G401.6 (cell line): ENCODE measurements around the gene MINDY3.

ENCODE experiments used
- FAIRE-seq: peaks from 2 replicates; lab custom pipeline; 2012; peaks lifted over from hg19 to GRCh38; lab: Jason Lieb, UNC

MINDY3 gene

DNA sequence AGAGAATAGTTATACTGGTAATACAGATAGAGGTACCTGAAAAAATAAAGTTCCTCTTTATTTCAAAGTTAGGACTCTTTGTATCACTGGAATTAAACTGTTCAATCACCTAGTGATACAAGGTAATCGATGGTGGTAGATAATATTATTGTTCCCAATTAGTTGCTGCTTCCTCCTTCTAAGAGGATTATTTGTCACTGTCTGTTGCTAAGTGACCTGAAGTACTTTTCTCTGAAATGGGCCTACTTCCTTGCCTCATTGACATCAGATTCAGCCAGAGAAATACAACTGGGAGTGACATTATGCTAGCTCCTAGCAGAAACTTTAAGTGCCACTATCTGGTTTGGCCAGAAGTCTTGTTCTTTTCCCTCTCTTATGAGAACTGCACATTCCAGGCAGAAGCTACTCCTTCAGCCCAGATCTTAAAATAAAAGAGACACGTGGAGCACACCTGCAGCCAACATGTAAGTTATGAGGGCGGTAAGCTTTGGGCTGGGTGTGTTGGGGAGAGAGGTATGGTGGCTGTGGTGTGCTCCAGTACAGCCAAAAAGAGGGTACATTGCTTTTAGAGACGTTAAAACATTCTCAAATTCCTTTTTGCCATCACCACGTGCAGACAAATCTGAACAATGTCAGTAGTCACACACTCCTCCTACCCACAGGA, 54.8 kb downstream of the MINDY3 start:
- no peak for FAIRE-seq

DNA sequence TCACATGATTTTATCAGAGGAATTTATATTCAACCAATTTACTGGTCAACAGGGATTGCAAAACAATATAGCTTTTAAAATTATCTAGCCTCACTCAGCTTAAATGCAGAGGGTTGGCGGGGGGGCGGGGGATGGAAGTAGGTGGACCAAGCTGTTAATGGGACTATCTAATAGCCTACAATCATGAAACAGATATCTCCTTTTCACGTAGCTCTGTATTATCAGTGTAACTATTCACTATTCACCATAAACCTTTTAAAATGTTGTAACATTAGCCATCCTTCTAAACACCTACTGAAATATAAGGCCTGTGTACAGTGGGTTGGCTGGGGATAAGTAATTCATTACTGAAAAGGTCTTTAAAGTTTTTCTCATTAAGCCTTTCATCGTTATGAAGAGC, 56.2 kb downstream of the MINDY3 start:
- no peak for FAIRE-seq

DNA sequence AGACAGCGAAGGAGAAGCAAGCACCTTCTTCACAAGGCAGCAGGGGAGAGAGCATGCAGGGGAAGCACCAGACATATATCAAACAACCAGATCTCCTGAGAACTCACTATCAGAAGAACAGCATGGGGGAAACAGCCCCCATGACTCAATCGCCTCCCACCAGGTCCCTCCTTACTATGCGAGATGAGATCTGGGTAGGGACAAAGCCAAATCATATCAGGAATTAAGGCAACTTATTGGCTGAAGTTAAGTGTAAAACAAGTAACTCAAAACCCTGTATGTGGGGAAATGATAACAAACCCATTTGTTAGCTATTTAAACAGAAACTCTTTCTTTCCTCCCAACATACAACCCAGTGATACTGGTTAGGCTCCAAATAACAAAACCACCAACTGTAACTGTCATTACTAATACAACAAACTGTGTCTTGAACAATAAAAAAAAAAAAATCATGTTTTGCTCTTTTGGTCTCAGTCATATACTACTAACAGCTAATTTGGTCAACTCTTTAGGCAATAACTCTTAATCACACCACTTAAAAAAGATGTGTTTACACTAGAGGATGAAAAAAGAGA, 57.8 kb downstream of the MINDY3 start:
- no peak for FAIRE-seq

DNA sequence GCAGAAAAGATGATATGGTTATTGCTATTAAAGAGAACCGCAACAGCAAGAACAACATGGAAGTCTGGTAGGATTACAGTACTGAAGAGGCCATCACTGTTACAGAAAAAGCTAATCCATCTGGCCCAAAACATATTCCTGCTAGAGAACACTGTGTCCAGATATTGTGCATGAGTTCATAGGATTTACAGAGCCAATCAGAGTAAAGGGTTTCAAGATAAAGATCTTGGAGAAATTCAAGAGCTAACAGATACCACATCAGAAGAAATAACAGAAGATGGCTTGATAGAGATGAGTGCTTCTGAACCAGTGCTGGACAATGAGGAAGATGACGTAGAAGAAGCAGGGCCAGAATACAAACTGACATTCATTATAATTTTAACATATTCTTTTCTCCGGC, 58.7 kb downstream of the MINDY3 start:
- no peak for FAIRE-seq

DNA sequence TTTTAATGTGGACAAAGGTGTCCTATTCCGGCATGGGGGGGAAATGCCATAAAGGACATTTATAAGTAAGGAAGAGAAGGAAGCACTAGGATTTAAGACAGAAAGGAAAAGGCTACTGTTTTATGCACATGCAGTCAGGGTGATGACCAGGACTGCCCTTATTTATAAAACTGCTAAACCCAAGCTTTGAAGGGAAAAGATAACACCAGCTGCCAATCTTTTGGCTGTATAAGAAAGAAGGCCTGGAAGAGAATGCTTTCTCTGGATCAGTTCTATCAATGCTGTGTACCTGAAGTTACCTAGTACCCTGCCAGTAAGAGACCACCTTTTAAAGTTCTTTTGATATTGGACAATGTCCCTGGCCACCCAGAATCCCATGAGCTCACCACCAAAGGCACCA, 59.2 kb downstream of the MINDY3 start:
- FAIRE-seq = no peak

DNA sequence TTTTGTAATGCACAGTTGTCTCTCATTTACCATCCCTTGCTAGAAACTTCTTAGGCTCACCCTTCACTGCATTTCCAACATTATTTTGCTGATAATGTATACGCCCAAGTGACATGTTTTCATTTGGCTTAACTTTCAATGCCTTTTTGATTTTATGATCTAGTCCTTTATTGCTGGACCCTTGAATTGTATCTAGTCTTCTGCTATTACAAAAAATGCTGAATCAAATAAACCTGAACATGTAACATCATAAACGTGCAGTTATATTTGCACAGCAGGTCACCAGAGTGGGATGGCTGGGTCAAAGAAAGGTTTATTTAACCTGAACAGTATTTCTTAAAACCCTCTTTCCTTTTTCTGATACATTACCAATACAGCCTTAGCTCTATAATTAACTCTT, 63.0 kb downstream of the MINDY3 start:
- FAIRE-seq = no peak

DNA sequence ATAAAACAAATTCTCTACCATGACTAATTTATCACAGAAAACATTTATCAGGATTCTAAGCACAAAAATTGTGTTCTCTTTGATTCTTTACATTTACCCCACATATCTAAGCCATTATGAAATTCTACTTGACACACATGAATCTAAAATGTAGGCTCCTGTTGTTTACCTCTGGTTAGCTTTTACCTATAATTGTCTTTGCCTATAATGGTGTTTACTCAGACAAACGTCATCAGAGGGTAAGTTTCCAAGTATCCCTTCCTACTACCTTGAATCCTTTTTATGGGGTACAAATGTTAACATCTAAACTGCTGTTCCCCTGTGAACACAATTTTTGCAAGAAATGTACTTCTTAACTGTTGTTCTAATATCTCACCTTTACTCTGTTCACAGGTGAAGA, 63.5 kb downstream of the MINDY3 start:
- FAIRE-seq = no peak

DNA sequence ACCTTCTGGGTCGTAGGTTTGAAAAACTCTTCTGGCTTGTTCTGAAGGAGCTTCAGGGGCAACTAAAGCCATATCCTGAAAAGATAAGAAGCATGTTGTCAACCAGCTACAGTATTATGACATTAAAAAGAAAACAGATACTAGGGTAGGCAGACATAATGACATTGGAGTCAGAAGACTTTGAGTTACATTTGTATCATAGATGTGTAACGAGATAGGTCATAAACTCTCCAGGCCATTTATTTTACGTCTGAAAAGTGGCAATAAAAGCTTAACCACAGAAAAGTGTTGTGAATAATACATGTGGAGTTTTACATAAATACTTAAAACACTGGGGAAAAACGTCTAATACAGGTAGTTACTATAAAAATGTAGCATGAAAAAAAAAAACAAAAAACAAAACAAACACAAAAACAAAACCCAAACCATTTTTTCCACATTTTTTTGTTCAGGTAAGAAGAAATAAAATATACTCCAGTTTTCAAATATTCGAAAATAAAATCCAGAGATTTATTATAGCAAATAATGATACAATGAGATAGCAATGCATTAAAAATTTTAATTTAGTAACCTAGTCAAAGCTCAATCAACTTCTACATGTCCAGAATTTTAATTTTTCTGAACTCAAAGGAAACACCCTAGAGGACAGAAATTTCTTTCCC, 64.1 kb downstream of the MINDY3 start:
- peak; percentile 48 for FAIRE-seq

DNA sequence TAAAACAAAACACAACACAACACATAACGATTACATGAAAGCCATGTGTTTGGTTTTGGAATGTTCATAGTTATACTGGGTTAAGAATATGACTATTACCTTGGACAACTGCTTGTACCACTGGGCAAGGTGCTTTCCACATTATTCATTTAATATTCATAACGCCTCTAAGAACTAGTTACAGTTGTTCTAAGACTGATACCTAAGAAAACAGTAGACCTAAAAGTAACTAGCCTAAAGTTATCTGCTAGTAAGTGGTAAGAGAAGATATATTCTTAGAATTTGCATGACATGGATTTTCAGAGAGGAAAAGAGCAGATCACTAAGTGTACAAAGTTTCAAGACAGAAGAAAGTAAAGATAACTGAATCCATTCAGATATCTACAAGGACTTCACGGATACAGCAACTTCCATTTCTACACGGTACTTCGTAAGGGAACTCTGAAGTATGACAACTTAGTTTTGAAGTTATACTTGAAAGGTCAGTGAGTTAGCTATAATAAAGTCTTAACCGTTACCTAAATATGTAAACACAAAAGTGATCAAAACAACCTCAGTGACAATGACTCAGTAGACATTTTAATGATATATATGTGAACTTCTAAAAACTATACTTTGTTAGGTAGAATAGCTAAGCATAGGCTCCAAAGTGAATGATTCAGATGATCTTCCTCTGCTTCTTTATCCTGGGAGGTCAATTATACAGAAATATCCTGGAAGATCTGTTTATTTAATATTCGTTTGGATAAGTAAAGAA, 65.1 kb downstream of the MINDY3 start:
- FAIRE-seq = no peak

DNA sequence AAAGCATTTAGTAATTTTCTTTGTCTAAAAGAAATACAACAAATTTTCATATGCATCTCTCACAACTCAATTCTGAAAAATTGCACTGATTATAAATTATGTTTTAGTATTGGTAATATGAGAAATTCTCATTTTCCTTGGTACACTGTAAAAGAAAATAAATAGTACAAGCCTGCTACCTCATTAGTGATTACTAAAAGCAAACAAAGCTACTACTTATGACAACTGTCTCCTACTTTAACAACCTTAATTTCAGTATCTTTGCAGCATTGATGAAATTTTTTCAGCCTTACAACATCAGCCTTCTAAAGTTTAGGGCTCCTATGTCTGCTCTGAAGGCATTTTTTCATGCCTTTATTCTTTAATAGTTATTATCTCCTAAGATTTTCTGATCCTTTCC, 65.7 kb downstream of the MINDY3 start:
- no peak for FAIRE-seq

DNA sequence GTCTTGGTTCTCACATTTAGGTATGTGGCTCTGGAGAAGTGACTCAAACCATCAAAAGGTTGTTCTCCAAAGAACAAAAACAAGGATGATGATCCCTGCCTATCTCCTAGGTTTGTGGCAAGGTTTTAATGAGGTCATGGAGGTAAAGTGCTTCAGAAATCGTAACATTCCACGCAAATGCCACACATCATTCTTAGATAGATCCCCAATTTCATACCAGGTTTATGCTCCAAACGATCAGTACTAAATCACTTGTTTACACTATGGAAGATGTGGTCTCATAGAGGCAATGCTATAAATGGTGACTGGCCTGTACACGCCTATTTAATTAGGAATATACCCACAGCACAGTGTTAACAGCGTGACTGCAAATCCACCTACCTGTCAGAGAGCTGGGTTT, 66.6 kb downstream of the MINDY3 start:
- FAIRE-seq = no peak

DNA sequence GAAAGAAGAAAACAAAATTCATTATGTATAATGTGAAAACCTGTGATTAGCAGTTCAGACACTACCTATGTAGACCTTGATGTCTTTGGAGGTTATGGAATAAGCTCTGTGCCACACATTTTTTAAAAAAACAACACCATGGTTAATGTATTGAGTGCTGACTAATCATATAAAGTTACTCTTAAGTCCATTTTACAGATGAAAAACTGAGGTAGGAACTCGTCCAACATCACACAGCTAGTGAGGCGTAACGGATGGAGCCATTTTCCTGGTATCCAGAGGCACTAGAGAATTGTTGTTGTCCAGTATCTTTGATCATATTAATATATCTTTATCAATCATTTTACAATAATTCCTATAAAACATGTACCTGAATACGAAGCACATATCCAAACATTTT, 67.5 kb downstream of the MINDY3 start:
- FAIRE-seq = no peak

DNA sequence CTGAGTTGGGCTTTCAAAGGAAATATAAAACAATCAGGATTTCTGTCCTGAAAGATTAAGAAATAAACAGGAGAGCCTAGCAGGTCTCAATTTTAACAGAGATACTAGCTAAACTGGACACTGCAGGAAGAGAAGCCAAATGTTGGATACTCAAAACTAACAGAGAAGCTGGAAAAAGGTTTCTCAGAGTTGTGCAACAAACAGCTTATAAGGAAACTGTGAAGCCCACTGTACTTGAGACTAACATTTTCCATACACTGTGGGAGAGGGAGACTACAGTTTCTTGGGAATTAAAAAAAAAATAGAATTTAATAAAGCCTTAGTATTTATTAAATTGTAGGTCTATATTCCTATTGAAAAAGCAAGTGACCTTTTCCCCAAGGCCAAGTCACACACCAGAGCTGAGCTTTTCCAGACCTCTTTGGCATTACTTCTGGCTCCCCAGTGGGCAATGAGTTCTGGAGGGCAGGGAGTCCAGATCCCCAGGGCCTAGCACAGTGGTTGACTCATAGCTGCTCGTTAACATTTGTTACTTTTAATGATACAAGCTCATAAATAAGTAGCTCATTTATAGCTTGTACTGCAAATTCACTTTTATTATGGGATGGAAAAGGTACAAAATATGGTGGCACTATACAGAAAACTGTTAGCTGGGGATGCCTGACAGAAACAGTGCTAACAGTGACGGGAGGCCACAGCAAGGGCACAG, 68.3 kb downstream of the MINDY3 start:
- no peak for FAIRE-seq

DNA sequence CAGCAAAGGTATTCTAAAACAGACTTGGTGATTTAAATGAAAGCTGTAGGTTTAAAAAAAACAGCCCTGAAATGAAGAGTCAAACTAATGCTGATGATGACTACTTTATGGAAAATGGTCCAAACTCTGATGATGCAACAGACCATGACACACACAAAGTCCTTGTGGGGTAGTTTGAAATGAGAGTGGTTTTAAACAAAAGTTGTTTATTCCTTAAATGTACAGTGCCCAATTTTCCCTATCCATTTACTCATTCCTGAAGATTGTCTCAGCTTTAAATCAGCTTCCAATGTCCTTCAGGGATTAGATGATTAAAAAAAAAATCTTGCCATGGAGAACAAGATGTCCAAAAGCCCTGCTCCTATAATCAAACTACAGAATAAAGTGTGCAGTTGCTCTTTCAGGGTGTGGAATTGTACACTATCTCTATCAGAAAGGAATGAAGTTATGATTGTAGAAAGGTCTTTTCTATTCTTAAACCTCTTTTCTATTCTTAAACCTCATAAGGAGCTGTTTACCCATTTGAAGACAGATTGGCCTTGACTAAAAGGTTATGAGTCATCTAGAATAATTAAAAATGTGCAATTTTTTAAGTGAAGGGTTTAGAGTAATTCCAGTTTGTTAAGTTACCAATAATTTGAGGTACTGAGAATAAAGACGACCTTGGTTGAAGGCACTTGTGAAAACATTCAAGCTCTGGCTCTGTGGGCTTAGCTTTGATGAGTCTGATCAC, 70.3 kb downstream of the MINDY3 start:
- FAIRE-seq = no peak

DNA sequence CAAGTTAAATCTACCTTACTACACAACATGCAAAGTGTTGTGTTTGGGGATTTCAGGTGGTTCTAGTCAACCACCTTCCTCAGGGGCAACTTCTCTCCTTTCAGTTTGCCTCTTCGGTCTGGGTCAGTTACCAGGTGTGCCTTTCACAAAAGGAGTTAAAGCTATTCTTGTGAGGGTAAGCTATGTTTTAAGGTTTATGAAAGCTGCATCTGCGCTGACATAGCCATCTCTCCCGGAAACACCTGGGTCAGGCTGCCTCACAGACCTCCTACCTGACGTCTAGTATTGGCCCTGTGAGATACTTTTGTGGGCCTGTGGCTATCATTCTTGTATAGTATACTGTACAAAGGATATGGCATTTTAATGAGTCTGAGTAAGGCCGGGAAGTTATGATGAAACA, 72.9 kb downstream of the MINDY3 start:
- FAIRE-seq = no peak

DNA sequence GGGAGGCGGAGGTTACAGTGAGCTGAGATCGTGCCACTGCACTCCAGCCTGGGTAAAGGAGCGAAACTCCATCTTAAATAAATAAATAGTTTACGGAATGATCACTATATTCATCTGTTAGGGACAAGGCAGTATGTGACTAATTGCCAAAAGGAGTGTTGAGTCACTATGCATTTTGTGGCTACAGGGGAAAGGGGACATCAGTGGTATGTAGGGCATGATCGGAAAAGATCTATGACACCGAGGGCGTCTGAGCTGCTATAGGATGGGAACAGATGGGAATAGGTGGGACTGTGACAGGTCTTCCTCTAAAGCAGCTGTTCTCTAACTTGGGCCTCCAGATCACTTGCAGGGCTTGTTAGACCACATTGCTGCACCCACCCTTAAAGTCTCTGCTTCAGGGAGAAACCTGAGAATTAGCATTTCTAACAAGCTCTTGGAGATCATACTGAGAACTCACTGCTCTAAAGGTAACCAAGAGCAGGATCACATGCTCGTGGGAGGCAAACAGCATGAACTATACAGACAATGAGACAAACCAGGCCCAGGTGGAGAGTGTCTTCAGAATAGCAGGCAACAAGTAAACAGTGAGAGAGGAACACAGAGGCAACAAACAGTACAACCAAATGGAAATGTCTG, 75.5 kb downstream of the MINDY3 start:
- no peak for FAIRE-seq

DNA sequence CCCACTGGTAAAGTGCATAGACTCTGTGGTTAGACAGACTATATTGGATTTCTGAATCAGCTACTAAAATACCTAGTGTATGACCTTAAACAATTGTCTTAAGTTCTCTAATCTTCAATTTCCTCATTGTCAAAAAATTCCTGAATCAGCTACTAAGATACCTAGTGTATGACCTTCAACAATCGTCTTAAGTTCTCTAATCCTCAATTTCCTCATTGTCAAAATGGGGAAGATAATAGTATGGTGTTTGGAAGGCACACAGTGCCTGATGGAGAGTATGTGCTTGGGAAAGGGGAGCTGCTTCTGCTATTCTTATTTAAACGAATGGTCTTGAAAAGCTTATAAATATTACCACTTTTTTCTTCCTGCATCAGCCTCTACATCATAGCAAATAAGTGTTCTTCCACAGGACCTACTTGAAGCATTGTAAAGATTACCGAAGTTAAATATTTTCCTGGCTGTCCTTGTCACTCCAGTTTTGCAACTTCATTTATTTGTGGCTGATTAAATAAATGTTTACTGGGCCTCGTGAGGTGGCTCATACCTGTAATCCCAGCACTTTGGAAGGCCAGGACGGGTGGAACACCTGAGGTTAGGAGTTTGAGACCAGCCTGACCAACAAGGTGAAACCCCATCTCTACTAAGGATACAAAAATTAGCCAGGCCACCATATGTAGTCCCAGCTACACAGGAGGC, 76.2 kb downstream of the MINDY3 start:
- FAIRE-seq = no peak

DNA sequence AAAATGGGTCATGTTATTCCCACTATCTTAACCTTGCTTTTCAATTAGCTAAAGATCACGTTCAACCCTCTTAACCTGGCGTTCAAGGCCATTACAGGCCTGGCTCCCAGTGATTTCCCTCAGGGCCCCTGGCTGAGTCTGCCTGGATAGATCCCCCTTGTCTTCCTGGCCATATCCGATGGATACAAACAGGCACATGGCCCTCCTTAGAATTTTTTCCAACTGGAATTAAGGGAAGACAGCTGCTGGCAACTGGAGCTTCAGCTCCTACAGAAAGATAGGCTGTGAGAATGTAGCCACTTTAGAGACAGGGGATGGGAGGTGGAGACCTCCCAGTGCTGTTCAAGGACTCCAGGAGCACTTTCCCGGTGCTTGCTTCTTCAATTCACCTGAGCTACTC, 77.5 kb downstream of the MINDY3 start:
- FAIRE-seq = no peak

DNA sequence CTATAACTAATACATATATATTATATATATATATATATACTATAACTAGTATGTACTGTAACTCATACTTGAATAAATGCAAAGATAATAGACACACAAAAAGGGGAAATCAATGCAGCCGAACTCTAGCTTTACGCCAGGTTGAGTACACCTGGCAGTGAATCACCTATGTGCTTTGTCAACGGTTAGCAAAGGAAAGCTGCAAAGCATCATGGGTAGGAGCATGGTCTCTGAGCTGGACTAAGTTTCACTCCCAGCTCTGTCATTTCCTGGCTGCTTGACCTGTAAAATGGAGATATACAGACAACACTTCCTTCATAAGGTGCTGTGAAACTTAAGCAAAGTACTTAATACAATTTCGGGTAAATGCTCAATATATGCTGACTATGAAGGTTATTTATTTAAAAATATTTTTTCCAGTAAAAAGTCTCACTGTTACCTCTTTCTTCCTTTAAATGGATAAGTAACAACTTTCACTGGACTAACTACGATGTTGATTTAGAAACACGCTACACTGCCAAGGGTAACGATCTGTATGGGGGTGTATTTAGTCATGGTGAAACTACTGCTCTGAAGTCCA, 78.8 kb downstream of the MINDY3 start:
- no peak for FAIRE-seq

DNA sequence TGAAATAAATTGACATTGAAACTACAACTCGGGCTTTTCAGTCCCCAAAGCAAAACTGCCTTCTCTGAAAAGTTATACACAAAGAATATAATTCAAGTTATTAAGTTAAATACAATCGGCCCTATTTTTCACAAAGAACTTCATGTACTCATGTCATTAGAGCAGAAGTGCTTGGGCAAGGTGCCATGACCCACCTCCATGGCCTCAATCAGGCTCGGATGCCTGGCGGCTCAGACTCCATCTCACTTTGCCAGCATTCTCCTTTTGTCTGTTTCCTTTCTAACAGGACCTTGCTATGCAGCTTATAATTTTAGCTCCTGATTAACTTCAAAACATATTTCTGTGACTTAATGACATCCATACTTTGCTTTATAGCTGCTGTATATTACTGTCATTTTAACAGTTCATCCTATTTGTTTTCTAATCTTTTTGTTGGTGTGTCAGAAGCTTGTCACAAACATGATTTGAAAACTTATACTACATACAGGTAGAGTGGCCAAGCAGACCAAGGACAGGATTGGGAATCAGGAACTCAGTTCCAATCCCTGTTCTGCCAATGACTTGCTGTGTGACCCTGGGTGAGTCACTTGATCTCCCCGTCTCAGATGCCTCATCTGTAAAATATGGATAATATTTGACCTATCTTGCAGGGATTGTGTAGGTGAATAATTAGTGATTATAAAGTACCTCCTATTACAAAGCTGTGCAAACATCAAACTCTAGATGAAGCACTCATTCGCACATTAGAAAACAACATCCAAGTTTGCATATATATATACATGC, 79.8 kb downstream of the MINDY3 start:
- FAIRE-seq = no peak
